SK-N-SH treated with all-trans-retinoic acid at 6 μM for 48 hours (cell line): Measurements from ENCODE around the gene RGS21.

Source experiments
- GLIS3 ChIP-seq: fragments of 250-450 bp; sonication (Bioruptor Pico); IDR thresholded peaks from 2 replicates; pipeline ENCODE4 v1.5.0; 2020; ENCODE audit warnings: mild to moderate bottlenecking, moderate library complexity
- SNAI2 ChIP-seq: fragments of 250-450 bp; sonication (Bioruptor Pico); IDR thresholded peaks from 2 replicates; pipeline ENCODE4 v1.5.0; 2020; ENCODE audit warnings: mild to moderate bottlenecking, moderate library complexity
- TOX ChIP-seq: fragments of 250-450 bp; sonication (Bioruptor Pico); IDR thresholded peaks from 2 replicates; pipeline ENCODE4 v1.8.0; 2021; ENCODE audit warnings: mild to moderate bottlenecking, moderate library complexity, borderline replicate concordance

- no peak for TF ChIP-seq TOX (CRISPR knock-in tag)
- TF ChIP-seq GLIS3 (CRISPR knock-in tag) = no peak
- TF ChIP-seq SNAI2 (CRISPR knock-in tag) = no peak
These were observed 26.1 kb downstream of the RGS21 start for GRCh38 chr1:192342842-192343241.
